T-helper 2 cell treated with Interferon-gamma antibody and Interleukin-4, amounts not matched to agents 5 μg/mL and 100 μg/mL, for 36 hours (primary cell): ENCODE measurements around the gene CCL3.
A peak's percentile ranks its signal among the peaks of the same experiment; 100 is the strongest.
"Not testable (repeated sequence)": the region's sequence is repeated elsewhere in the genome, so short reads cannot be mapped to it uniquely, and the experiment has no call there.

Experiments
- DNase-seq: peaks from one replicate; pipeline ENCODE4 v3.0.0; 2021; ENCODE audit warnings: low spot score
- H3K27ac Mint-ChIP-seq: one replicate; pipeline ENCODE4 v1.8.0; 2021; ENCODE audit warnings: mild to moderate bottlenecking, mixed read lengths
- H3K27me3 Mint-ChIP-seq: one replicate; pipeline ENCODE4 v1.8.0; 2021; ENCODE audit warnings: low read depth, mixed read lengths
- H3K36me3 Mint-ChIP-seq: one replicate; pipeline ENCODE4 v1.8.0; 2021; ENCODE audit warnings: low read depth, mixed read lengths
- H3K4me1 Mint-ChIP-seq: one replicate; pipeline ENCODE4 v1.8.0; 2021; ENCODE audit warnings: low read depth, mixed read lengths
- H3K4me3 Mint-ChIP-seq: one replicate; pipeline ENCODE4 v1.8.0; 2022; ENCODE audit warnings: mild to moderate bottlenecking, moderate library complexity, mixed read lengths
- H3K9me3 Mint-ChIP-seq: one replicate; pipeline ENCODE4 v1.8.0; 2021; ENCODE audit warnings: mixed read lengths

CCL3 gene

DNA sequence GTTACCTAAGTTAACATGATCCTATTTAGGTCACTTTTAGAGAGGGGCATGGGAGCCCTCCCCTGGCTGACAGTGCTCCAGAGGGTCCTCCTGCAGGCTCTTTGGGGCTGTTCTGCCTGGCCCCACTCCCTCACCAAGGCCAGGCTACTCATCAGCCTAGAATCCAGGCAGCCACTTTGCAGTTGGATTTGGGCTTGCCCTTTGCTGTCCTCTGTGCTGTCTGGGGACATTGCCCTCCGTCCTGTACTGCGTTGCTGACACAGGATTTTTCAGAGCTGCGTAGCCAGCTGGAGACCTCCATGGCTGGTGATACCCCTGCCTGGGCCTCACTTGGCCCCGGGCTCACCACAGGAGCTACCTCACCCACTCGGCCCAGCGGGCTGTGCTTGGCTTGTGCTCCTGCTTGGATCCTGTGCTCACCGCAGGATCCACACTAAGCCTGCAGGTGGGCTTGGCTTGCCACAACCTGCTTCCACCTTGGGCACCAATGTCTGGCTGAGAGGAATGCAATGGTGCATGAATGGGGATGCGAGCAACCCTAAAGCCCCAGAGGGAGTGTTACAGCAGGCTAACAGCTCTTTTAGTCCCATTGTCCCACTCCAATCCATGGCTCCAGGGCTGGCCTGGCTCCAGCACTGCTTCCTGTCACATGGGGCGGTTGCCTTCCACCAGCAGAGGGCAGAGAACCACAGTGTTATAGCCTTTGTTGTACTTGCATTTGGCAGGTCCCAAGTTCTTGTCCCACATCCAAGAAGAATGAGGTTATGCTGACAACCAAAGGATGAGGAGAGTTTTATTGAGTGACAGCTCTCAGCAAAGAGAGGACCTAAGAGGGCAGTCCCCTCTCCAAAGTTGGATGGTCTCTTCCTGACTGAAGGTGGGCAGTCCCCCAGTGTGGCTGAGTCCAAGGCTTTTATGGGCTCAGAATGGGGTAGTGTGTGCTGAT lies 35.2 kb upstream of the CCL3 start:
- Mint-ChIP-seq H3K36me3 (no peaks in the 10 kb centered on the region), H3K4me3 (no peak overlapping the region)
- no peak for DNase-seq

DNA sequence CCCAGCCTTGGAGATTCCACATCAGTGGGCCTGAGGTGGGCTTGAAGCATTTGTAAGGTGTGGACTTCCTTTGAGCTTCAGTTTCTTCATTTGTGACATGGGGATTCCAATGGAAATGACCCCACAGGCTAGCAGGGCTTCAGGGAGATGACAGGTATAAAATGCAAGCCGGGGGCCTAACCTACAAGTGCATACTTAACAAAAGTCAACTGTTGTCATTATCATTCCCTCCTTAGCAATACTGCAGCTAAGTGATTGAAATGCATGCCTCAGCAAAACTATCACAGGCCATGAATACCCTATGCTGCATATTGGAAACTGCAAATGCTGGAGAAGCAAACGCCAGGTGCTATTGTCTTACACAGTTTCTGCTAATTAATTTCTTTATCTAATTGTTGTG lies 33.5 kb upstream of the CCL3 start:
- H3K36me3 Mint-ChIP-seq: no peaks in the 10 kb centered on the region
- no peak overlapping the region for H3K4me3 Mint-ChIP-seq
- H3K4me1 Mint-ChIP-seq: no peaks in the 10 kb centered on the region
- peaks cover 14% of the 10 kb centered on the region for H3K9me3 Mint-ChIP-seq
- H3K27me3 Mint-ChIP-seq: peaks cover 5% of the 10 kb centered on the region
- H3K27ac Mint-ChIP-seq: no peak overlapping the region
- no peak for DNase-seq

More for the DNA sequence above, 35.2 kb upstream of the CCL3 start:
- Mint-ChIP-seq H3K4me1 (no peaks in the 10 kb centered on the region), H3K9me3 (peaks cover 11% of the 10 kb centered on the region), H3K27ac (no peak overlapping the region), H3K27me3 (peaks cover 14% of the 10 kb centered on the region)

DNA sequence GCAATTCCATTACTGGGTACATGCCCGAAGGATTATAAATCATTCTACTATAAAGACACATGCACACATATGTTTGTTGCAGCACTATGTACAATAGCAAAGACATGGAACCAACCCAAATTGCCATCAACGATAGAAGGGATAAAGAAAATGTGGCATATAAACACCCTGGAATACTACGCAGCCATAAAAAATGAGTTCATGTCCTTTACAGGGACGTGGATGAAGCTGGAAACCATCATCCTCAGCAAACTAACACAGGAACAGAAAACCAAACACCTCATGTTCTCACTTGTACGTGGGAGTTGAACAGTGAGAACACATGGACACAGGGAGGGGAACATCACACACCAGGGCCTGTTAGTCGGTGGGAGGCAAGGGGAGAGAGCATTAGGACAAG lies 31.2 kb upstream of the CCL3 start:
- H3K36me3 Mint-ChIP-seq, H3K27me3 Mint-ChIP-seq, H3K27ac Mint-ChIP-seq, H3K4me1 Mint-ChIP-seq, H3K4me3 Mint-ChIP-seq, DNase-seq: not testable (repeated sequence)
- H3K9me3 Mint-ChIP-seq: peaks cover 12% of the 10 kb centered on the region

DNA sequence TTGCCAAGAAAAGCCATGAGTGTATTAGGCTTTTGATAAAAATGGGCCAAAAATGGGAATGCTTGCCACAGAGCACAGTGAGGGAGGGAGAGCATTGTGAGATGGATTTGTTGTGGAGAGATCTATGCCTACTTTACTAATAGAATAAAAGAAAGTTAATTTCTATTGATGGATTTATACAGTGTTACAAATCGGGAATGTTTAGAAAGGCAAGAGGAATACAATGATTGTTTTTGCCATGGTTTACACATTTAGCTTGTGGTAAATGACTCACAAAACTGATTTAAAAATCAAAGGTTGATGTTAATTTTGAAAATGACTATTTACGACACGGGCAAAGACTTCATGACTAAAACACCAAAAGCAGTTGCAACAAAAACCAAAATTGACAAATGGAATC lies 30.3 kb upstream of the CCL3 start:
- Mint-ChIP-seq H3K27me3 (peaks cover 2% of the 10 kb centered on the region), H3K4me3 (no peak overlapping the region), H3K27ac (no peak overlapping the region), H3K4me1 (no peaks in the 10 kb centered on the region), H3K9me3 (peaks cover 5% of the 10 kb centered on the region), H3K36me3 (no peaks in the 10 kb centered on the region)
- DNase-seq: no peak

DNA sequence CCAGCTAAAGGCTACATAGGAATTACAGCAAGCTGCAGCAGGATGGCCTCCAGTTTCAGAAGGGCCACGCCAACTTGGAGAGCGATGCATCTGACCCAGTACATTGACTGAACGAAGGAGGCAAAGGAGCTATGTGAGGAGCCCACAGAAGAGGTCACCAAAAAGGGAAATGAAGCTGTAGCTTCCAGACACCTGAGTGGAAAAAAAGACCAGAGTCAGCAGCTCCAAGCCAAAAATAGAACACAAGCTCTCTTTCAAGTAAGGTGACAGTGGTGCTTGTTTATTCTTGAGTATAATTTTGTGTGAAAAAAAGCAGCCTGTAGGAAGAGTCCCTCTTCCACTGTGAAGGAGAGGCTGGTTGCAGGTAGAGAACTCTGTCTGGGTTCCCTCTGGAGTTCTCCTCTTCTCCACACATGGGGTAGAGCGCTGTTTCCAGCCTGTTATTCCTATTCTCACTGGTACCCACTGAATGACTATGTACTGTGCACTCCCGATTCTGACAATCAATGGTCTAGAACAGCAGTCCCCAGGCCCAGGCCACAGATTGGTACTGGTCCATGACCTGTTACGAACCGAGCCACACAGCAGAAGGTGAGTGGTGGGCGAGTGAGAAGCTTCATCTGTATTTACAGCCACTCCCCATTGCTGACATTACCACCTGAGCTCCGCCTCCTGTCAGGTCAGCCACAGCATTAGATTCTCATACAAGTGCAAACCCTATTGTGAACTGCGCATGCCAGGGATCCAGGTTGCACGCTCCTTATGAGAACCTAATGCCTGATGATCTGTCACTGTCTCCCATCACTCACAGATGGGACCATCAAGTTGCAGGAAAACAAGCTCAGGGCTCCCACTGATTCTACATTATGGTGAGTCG lies 28.8 kb upstream of the CCL3 start:
- H3K27me3 Mint-ChIP-seq: peaks cover 2% of the 10 kb centered on the region
- H3K4me3 Mint-ChIP-seq: no peak overlapping the region
- no peaks in the 10 kb centered on the region for H3K36me3 Mint-ChIP-seq
- no peak overlapping the region for H3K27ac Mint-ChIP-seq
- no peaks in the 10 kb centered on the region for H3K4me1 Mint-ChIP-seq
- H3K9me3 Mint-ChIP-seq: peaks cover 5% of the 10 kb centered on the region
- no peak for DNase-seq

DNA sequence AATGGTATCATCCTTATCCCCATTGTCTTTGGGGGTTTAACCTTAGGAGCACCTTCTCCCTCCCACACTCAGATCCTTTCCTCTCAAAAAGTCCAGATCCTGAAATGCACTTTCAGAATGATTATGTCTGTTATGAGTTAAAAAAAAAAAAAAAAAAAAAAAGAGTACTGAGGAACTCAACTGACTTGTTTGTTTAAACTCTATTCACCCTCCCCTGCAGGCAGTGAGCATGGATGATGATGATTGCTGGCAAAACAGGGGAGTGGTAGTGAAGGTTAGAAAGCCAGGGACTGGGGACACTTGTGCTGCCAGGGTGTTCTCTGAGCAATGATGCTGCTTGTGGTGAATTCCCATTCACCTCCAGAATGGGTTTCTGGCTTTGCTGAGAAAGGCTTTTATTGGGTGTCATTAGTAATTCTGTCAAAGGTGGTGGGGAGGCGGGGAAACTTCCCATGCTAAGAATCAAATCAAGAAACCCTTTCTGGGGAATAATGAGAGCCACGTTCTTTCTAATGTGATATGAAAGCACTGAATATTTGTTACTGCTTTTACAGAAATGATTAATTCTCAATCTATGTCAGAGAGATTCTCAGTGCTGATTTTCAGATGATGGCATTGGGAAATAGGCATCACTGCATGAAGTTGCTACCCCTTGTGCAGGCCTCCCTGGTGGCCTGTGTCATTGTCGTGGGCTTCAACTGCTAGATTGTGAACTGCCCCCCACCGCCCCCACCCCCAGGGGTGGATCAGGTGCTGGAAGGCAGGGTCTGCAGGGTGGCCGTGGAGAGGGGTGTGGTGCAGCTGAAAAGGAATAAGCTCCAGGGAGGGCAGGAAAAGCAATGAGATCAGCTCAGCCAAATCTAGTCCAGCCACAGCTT lies 27.8 kb upstream of the CCL3 start:
- Mint-ChIP-seq H3K4me1 (no peaks in the 10 kb centered on the region), H3K4me3 (no peak overlapping the region), H3K27ac (no peak overlapping the region), H3K9me3 (peaks cover 5% of the 10 kb centered on the region), H3K27me3 (peaks cover 2% of the 10 kb centered on the region), H3K36me3 (no peaks in the 10 kb centered on the region)
- DNase-seq: peak; percentile 54

DNA sequence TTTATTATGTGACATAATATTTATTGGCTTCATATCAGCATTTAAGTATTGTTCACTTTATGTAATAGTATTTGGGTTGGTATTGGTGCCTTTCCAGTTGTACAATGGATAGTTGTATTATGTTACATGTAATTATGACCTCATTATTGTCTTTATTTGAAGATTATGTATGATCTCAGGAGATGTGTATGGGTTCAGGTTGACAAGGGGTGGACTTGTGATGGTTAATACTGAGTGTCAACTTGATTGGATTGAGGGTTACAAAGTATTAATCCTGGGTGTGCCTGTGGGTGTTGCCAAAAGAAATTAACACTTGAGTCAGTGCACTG lies 25.7 kb upstream of the CCL3 start:
- H3K36me3 Mint-ChIP-seq, H3K4me3 Mint-ChIP-seq, DNase-seq, H3K27ac Mint-ChIP-seq, H3K4me1 Mint-ChIP-seq, H3K27me3 Mint-ChIP-seq: not testable (repeated sequence)
- peaks cover 10% of the 10 kb centered on the region for H3K9me3 Mint-ChIP-seq

DNA sequence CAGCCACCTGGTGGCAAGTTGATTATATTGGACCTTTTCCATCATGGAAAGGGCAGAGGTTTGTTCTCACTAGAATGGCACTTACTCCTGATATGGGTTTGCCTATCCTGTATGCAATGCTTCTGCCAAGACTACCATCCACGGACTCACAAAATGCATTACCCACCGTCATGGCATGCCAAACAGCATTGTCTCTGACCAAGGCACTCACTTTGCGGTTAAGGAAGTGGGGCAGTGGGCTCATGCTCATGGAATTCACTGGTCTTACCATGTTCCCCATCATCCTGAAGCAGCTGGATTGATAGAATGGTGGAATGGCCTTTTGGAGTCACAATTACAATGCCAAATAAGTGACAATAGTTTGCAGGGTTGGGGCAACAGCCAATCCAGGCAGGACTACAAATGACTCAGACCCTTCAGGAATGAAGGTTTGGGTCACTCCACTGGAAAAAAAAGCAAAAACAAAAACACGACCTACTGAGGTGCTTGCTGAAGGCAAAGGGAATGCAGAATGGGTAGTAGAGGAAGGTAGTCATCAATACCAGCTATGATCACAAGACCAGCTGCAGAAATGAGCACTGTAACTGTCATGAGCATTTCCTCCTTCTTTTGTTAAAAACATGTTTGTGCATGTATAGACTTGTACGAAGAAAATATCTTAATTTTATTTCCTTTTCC lies 25.2 kb upstream of the CCL3 start:
- H3K4me1 Mint-ChIP-seq: not testable (repeated sequence)

DNA sequence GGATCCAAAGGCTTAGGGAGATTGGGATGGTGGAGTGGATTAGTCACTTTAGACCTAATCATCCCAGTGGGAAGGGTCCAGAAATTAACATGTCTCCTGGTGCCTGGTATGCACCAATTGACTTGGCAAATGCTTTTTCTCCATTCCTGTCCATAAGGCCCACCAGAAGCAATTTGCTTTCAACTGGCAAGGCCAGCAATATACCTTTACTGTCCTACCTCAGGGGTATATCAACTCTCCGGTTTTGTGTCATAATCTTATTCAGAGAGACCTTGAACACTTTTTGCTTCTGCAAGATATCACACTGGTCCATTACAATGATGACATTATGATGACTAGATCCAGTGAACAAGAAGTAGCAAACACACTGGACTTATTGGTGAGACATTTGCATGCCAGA lies 23.2 kb upstream of the CCL3 start:
- not testable (repeated sequence) for H3K27me3 Mint-ChIP-seq, H3K4me3 Mint-ChIP-seq, H3K27ac Mint-ChIP-seq, H3K9me3 Mint-ChIP-seq, H3K4me1 Mint-ChIP-seq, H3K36me3 Mint-ChIP-seq, DNase-seq

More for the DNA sequence above, 25.2 kb upstream of the CCL3 start:
- not testable (repeated sequence) for H3K9me3 Mint-ChIP-seq, H3K27me3 Mint-ChIP-seq, DNase-seq, H3K4me3 Mint-ChIP-seq, H3K27ac Mint-ChIP-seq, H3K36me3 Mint-ChIP-seq

DNA sequence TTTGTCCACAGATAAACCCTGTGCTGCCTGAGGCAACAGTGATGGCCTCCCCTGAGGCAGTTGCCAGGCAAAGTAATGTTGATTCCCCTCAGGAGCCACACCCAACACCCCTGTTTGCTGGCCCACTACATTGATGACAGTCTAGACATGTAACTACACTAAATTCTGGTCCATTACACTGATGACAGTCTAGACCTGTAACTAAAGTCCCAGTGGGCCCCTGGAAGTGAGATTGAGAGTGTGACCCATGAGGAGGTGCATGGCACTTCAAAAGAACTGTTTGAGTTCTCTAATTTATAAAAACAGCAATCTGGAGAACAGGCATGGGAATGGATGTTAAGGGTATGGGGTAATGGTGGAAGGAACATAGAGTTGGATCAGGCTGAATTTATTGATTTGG lies 22.6 kb upstream of the CCL3 start:
- no peaks in the 10 kb centered on the region for H3K4me1 Mint-ChIP-seq

DNA sequence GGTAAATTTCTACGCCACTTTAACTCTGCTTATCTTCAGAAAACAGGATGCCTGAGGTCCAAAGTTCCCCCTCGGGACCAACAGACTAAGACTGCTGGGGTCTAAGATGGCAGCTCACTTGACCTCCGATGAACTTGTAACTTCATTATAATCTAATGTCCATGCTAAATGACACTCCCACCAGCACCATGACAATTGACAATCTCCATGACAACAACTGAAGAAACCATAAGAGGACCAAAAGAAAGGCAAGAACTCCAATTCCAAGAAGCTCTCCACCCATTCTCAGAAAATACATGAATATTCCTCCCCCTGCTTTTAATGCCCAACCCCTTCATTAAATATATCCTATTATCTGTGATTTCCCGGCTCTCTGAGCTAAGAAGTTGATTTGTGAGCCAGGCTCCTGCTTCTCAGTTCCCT lies 21.1 kb upstream of the CCL3 start:
- Mint-ChIP-seq H3K27ac (no peak overlapping the region), H3K9me3 (peaks cover 5% of the 10 kb centered on the region), H3K4me1 (no peaks in the 10 kb centered on the region), H3K4me3 (no peak overlapping the region), H3K27me3 (peaks cover 2% of the 10 kb centered on the region), H3K36me3 (no peaks in the 10 kb centered on the region)
- no peak for DNase-seq

More for the DNA sequence above, 22.6 kb upstream of the CCL3 start:
- Mint-ChIP-seq H3K4me3 (no peak overlapping the region), H3K36me3 (no peaks in the 10 kb centered on the region), H3K27ac (no peak overlapping the region), H3K9me3 (peaks cover 5% of the 10 kb centered on the region), H3K27me3 (no peaks in the 10 kb centered on the region)
- no peak for DNase-seq

DNA sequence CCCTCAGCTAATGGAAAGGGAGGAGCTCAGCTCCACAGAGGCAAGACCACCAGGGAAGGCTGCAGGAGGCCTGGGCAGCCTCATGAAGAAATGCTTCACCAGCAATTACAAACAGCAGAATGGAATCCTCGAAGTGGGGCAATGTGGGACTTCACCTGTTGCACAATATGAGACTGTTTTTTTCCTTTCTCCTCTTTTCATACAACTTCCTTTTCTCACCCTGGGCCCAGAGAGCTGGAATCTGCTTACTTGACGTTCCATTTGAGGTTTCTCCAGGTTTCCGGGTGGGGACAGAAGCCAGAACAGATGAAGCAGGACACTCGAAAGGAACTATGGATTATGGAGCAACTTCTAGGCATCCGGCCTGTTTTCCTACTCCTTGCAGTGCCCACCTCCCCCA lies 18.3 kb upstream of the CCL3 start:
- H3K4me3 Mint-ChIP-seq, H3K36me3 Mint-ChIP-seq, DNase-seq, H3K4me1 Mint-ChIP-seq, H3K9me3 Mint-ChIP-seq, H3K27ac Mint-ChIP-seq: not testable (repeated sequence)
- H3K27me3 Mint-ChIP-seq: peaks cover 13% of the 10 kb centered on the region

DNA sequence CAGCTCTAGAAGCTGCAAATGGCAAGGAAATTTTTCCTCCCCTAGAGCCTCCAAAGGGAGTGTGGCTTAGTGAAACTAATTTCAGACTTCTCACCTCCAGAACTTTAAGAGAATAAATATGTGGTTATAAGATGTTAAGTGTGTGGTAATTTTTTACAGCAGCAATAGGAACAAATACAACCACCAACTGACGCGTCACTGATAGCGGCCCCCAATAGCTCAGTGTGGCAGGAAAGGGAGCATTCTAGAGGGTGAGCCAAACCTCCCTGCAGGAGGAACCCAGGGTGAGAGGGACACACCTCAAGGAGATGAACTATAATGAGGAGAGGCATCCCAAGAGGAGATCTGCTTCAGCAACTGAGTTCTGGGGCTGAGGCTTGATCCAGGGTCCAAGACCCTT lies 17.7 kb upstream of the CCL3 start:
- H3K27me3 Mint-ChIP-seq: peaks cover 13% of the 10 kb centered on the region
- peaks cover 5% of the 10 kb centered on the region for H3K9me3 Mint-ChIP-seq
- no peak overlapping the region for H3K27ac Mint-ChIP-seq
- H3K36me3 Mint-ChIP-seq: no peaks in the 10 kb centered on the region
- H3K4me1 Mint-ChIP-seq: no peaks in the 10 kb centered on the region
- no peak for DNase-seq
- H3K4me3 Mint-ChIP-seq: no peak overlapping the region
